HEK293 (cell line): ENCODE results near the gene PFDN1.

Experiments
- CTCF ChIA-PET: fragments of 350-600 bp; formaldehyde crosslinking; extraction: SDS; loops from one replicate; lab custom pipeline; 2021; ENCODE audit warnings: antibody characterized with exemption; lab: Yijun Ruan, JAX
- POLR2A ChIA-PET: fragments of 300-600 bp; formaldehyde crosslinking; extraction: SDS; loops from one replicate; lab custom pipeline; 2020; ENCODE audit warnings: antibody characterized with exemption, inconsistent platforms; lab: Yijun Ruan, JAX
- H3K27ac ChIP-seq: fragments of 200-500 bp; sonication (Bioruptor generic); 2 replicates; pipeline ENCODE4 v1.5.1; 2014; ENCODE audit warnings: low read depth, low read length, control low read depth, inconsistent platforms; ENCODE audit errors: extremely low read depth
- H3K36me3 ChIP-seq, 2 experiments: fragments of 200-500 bp in 1 of 2; sonication (Bioruptor generic) in 1 of 2; 1 replicate in 1 of 2; 2 replicates in 1 of 2; pipeline ENCODE4 v1.5.1; 2014 to 2017; ENCODE audit warnings: inconsistent platforms in 2 of 2, low read length in 2 of 2; ENCODE audit not compliant: control insufficient read depth in 2 of 2, insufficient read depth in 1 of 2
- H3K4me1 ChIP-seq: fragments of 200-500 bp; sonication (Bioruptor generic); 2 replicates; pipeline ENCODE4 v1.5.1; 2014; ENCODE audit warnings: mild to moderate bottlenecking, low read length, inconsistent platforms; ENCODE audit not compliant: control insufficient read depth, insufficient read depth
- H3K4me3 ChIP-seq: 2 replicates; pipeline ENCODE4 v1.5.1; 2011; ENCODE audit warnings: low read depth, mild to moderate bottlenecking, control low read depth, low read length, moderate library complexity
- H3K9me3 ChIP-seq: fragments of 200-500 bp; sonication (Bioruptor generic); 2 replicates; pipeline ENCODE4 v1.5.1; 2014; ENCODE audit warnings: low read depth, low read length, inconsistent platforms; ENCODE audit not compliant: control insufficient read depth, insufficient read depth
- GLIS1 ChIP-seq: fragments of 450-650 bp; formaldehyde crosslinking; IDR thresholded peaks from 2 replicates; pipeline ENCODE4 v1.5.1; 2016; ENCODE audit warnings: missing biosample characterization, missing genetic modification characterization
- KLF1 ChIP-seq: fragments of 450-650 bp; formaldehyde crosslinking; IDR thresholded peaks from 2 replicates; pipeline ENCODE4 v1.5.1; 2016; ENCODE audit warnings: missing biosample characterization, missing genetic modification characterization
- KLF16 ChIP-seq: fragments of 450-650 bp; formaldehyde crosslinking; IDR thresholded peaks from 2 replicates; pipeline ENCODE4 v1.5.1; 2017; ENCODE audit warnings: missing biosample characterization, missing genetic modification characterization
- TCF7L2 ChIP-seq: IDR thresholded peaks from 2 replicates; pipeline ENCODE4 v1.6.1; 2011; ENCODE audit warnings: low read depth, mild to moderate bottlenecking, inconsistent platforms, low read length, moderate library complexity, borderline replicate concordance
- WT1 ChIP-seq: fragments of 450-650 bp; formaldehyde crosslinking; IDR thresholded peaks from 2 replicates; pipeline ENCODE4 v1.5.1; 2016; ENCODE audit warnings: missing biosample characterization, missing genetic modification characterization
- ZEB2 ChIP-seq: fragments of 450-650 bp; formaldehyde crosslinking; IDR thresholded peaks from 2 replicates; pipeline ENCODE4 v1.5.1; 2016; ENCODE audit warnings: missing biosample characterization, missing genetic modification characterization
- ZNF133 ChIP-seq: fragments of 450-650 bp; formaldehyde crosslinking; IDR thresholded peaks from 2 replicates; pipeline ENCODE4 v1.5.1; 2016; ENCODE audit warnings: missing biosample characterization, missing genetic modification characterization
- ZNF19 ChIP-seq: fragments of 450-650 bp; formaldehyde crosslinking; IDR thresholded peaks from 2 replicates; pipeline ENCODE4; 2016; ENCODE audit warnings: missing biosample characterization, missing genetic modification characterization, low read depth
- ZNF335 ChIP-seq: fragments of 450-650 bp; formaldehyde crosslinking; conservative IDR thresholded peaks from 2 replicates; pipeline ENCODE4 v1.5.1; 2016; ENCODE audit warnings: missing biosample characterization, missing genetic modification characterization
- ZNF350 ChIP-seq: fragments of 450-650 bp; formaldehyde crosslinking; IDR thresholded peaks from 2 replicates; pipeline ENCODE4 v1.5.0; 2017; ENCODE audit warnings: missing biosample characterization, mild to moderate bottlenecking, missing genetic modification characterization
- ZNF394 ChIP-seq: fragments of 450-650 bp; formaldehyde crosslinking; IDR thresholded peaks from 2 replicates; pipeline ENCODE4 v1.5.1; 2016; ENCODE audit warnings: missing biosample characterization, missing genetic modification characterization, mild to moderate bottlenecking, moderate library complexity, borderline replicate concordance
- ZNF426 ChIP-seq: fragments of 450-650 bp; formaldehyde crosslinking; IDR thresholded peaks from 2 replicates; pipeline ENCODE4 v1.5.1; 2017; ENCODE audit warnings: missing biosample characterization, missing genetic modification characterization, mild to moderate bottlenecking, inconsistent platforms, moderate library complexity
- ZNF501 ChIP-seq: fragments of 450-650 bp; formaldehyde crosslinking; IDR thresholded peaks from 2 replicates; pipeline ENCODE4 v1.5.1; 2016; ENCODE audit warnings: missing biosample characterization, missing genetic modification characterization
- ZNF660 ChIP-seq: fragments of 450-650 bp; IDR thresholded peaks from 2 replicates; pipeline ENCODE4 v1.5.1; 2018; ENCODE audit warnings: missing biosample characterization, mild to moderate bottlenecking, missing genetic modification characterization
- TF ChIP-seq, protein P1 (sequence below): fragments of 450-650 bp; formaldehyde crosslinking; IDR thresholded peaks from 2 replicates; pipeline ENCODE4 v1.5.1; 2016; ENCODE audit warnings: missing biosample characterization, missing genetic modification characterization, borderline replicate concordance
- TF ChIP-seq, protein P2 (sequence below): fragments of 450-650 bp; formaldehyde crosslinking; IDR thresholded peaks from 2 replicates; pipeline ENCODE4 v1.5.1; 2016; ENCODE audit warnings: missing biosample characterization, missing genetic modification characterization
- TF ChIP-seq, protein P3 (sequence below): fragments of 450-650 bp; formaldehyde crosslinking; IDR thresholded peaks from 2 replicates; pipeline ENCODE4 v1.5.1; 2016; ENCODE audit warnings: missing biosample characterization, missing genetic modification characterization
- TF ChIP-seq, protein P4 (sequence below): fragments of 450-650 bp; formaldehyde crosslinking; IDR thresholded peaks from 2 replicates; pipeline ENCODE4 v1.5.1; 2017; ENCODE audit warnings: missing biosample characterization, mild to moderate bottlenecking, missing genetic modification characterization, moderate library complexity
- TF ChIP-seq, protein P5 (sequence below): fragments of 450-650 bp; formaldehyde crosslinking; IDR thresholded peaks from 2 replicates; pipeline ENCODE4 v1.5.1; 2016; ENCODE audit warnings: missing biosample characterization, missing genetic modification characterization

The PFDN1 gene

GRCh38 chr5:140223567-140223966 lies 79.3 kb downstream of the PFDN1 start:
- H3K36me3 ChIP-seq: no peaks in the 10 kb centered on the region
- H3K27ac ChIP-seq: no peak overlapping the region
- ChIA-PET POLR2A (no interaction called here), CTCF (interaction anchor here (0.6 to 2.6 kb wide), 3 partner anchors 128 to 1666 kb away, joined by 3 to 6 read pairs (median 5); no protein-coding TSS in a partner anchor)
- TF ChIP-seq KLF1 (tag by site-specific recombination) (peak; percentile 13; the same call in 1 of the 2 replicates), TCF7L2 (no peak), ZNF335 (tag by site-specific recombination) (no peak), GLIS1 (tag by site-specific recombination) (peak; percentile 34; the same call in 1 of the 2 replicates)
- TF ChIP-seq, protein P1, sequence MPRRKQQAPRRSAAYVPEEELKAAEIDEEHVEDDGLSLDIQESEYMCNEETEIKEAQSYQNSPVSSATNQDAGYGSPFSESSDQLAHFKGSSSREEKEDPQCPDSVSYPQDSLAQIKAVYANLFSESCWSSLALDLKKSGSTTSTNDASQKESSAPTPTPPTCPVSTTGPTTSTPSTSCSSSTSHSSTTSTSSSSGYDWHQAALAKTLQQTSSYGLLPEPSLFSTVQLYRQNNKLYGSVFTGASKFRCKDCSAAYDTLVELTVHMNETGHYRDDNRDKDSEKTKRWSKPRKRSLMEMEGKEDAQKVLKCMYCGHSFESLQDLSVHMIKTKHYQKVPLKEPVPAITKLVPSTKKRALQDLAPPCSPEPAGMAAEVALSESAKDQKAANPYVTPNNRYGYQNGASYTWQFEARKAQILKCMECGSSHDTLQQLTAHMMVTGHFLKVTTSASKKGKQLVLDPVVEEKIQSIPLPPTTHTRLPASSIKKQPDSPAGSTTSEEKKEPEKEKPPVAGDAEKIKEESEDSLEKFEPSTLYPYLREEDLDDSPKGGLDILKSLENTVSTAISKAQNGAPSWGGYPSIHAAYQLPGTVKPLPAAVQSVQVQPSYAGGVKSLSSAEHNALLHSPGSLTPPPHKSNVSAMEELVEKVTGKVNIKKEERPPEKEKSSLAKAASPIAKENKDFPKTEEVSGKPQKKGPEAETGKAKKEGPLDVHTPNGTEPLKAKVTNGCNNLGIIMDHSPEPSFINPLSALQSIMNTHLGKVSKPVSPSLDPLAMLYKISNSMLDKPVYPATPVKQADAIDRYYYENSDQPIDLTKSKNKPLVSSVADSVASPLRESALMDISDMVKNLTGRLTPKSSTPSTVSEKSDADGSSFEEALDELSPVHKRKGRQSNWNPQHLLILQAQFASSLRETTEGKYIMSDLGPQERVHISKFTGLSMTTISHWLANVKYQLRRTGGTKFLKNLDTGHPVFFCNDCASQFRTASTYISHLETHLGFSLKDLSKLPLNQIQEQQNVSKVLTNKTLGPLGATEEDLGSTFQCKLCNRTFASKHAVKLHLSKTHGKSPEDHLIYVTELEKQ (tag by site-specific recombination): no peak
- TF ChIP-seq, protein P2, sequence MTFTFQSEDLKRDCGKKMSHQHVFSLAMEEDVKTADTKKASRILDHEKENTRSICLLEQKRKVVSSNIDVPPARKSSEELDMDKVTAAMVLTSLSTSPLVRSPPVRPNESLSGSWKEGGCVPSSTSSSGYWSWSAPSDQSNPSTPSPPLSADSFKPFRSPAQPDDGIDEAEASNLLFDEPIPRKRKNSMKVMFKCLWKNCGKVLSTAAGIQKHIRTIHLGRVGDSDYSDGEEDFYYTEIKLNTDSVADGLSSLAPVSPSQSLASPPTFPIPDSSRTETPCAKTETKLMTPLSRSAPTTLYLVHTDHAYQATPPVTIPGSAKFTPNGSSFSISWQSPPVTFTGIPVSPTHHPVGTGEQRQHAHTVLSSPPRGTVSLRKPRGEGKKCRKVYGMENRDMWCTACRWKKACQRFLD (tag by site-specific recombination): no peak
- H3K4me3 ChIP-seq: no peak overlapping the region
- peaks cover 22% of the 10 kb centered on the region for H3K4me1 ChIP-seq
- H3K9me3 ChIP-seq: no peaks in the 10 kb centered on the region

GRCh38 chr5:140222416-140222815 lies 80.5 kb downstream of the PFDN1 start:
- Histone ChIP-seq H3K4me1 (peaks cover 22% of the 10 kb centered on the region), H3K36me3 (no peaks in the 10 kb centered on the region), H3K27ac (no peak overlapping the region)
- ChIA-PET CTCF (interaction anchor here (0.5 to 1.4 kb wide), 2 partner anchors 17 to 83 kb away, joined by 3 to 6 read pairs; no protein-coding TSS in a partner anchor), POLR2A (no interaction called here)
- TF ChIP-seq ZNF19 (tag by site-specific recombination) (no peak), ZNF660 (tag by site-specific recombination) (no peak), ZEB2 (tag by site-specific recombination) (no peak), ZNF501 (tag by site-specific recombination) (no peak), ZNF350 (tag by site-specific recombination) (no peak), WT1 (no peak)
- TF ChIP-seq, all 188 proteins: peak for 0
- H3K4me3 ChIP-seq: no peak overlapping the region
- no peaks in the 10 kb centered on the region for H3K9me3 ChIP-seq

DNA sequence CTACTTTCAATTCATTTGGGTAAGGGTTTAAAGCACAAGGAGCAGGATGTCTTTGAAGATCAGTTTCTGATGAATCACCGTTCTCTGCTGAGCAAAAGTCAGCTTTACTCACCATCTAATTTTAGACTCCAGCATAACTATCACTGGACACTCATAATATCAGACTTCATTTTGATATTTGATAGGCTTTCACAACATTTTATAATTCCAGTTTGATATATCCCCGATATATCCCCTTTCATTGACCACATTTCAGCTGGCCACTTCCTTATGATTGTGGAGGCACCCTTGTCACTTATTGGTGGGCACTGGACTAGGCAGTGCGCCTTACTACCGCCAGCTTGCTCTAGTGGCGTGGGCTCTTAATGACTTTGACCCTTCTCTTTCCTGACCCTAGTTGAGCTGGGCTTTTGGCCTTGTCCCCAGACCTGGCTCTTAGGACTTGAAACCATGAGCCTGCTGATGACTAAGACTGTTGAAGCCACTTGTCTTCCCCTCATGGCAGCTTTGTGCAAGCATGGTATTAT lies 81.1 kb downstream of the PFDN1 start:
- TF ChIP-seq ZNF394 (tag by site-specific recombination): no peak
- no peak for TF ChIP-seq ZNF426 (tag by site-specific recombination)
- TF ChIP-seq, protein P3, sequence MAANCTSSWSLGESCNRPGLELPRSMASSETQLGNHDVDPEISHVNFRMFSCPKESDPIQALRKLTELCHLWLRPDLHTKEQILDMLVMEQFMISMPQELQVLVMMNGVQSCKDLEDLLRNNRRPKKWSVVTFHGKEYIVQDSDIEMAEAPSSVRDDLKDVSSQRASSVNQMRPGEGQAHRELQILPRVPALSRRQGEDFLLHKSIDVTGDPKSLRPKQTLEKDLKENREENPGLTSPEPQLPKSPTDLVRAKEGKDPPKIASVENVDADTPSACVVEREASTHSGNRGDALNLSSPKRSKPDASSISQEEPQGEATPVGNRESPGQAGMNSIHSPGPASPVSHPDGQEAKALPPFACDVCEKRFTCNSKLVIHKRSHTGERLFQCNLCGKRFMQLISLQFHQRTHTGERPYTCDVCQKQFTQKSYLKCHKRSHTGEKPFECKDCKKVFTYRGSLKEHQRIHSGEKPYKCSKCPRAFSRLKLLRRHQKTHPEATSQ (tag by site-specific recombination): no peak
- TF ChIP-seq, protein P4, sequence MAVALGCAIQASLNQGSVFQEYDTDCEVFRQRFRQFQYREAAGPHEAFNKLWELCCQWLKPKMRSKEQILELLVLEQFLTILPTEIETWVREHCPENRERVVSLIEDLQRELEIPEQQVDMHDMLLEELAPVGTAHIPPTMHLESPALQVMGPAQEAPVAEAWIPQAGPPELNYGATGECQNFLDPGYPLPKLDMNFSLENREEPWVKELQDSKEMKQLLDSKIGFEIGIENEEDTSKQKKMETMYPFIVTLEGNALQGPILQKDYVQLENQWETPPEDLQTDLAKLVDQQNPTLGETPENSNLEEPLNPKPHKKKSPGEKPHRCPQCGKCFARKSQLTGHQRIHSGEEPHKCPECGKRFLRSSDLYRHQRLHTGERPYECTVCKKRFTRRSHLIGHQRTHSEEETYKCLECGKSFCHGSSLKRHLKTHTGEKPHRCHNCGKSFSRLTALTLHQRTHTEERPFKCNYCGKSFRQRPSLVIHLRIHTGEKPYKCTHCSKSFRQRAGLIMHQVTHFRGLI (tag by site-specific recombination): peak; percentile 53; the same call in 1 of the 2 replicates
- TF ChIP-seq, protein P5, sequence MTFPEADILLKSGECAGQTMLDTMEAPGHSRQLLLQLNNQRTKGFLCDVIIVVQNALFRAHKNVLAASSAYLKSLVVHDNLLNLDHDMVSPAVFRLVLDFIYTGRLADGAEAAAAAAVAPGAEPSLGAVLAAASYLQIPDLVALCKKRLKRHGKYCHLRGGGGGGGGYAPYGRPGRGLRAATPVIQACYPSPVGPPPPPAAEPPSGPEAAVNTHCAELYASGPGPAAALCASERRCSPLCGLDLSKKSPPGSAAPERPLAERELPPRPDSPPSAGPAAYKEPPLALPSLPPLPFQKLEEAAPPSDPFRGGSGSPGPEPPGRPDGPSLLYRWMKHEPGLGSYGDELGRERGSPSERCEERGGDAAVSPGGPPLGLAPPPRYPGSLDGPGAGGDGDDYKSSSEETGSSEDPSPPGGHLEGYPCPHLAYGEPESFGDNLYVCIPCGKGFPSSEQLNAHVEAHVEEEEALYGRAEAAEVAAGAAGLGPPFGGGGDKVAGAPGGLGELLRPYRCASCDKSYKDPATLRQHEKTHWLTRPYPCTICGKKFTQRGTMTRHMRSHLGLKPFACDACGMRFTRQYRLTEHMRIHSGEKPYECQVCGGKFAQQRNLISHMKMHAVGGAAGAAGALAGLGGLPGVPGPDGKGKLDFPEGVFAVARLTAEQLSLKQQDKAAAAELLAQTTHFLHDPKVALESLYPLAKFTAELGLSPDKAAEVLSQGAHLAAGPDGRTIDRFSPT (tag by site-specific recombination): 0 out of 2 replicates have a peak, but pooled peaks have one; percentile 27
- TF ChIP-seq ZNF133 (tag by site-specific recombination): no peak
- TF ChIP-seq KLF16 (tag by site-specific recombination): no peak
- Histone ChIP-seq H3K27ac (no peak overlapping the region), H3K36me3 (no peaks in the 10 kb centered on the region), H3K4me3 (no peak overlapping the region), H3K9me3 (no peaks in the 10 kb centered on the region), H3K4me1 (peaks cover 22% of the 10 kb centered on the region)
- ChIA-PET POLR2A (no interaction called here), CTCF (interaction anchor here (0.5 to 1.4 kb wide), 3 partner anchors 18 to 252 kb away, joined by 3 to 6 read pairs (median 4); no protein-coding TSS in a partner anchor)
